GM23338 (cell line): ENCODE measurements around the gene P2RX4. TPM values are rescaled to one million over a fixed set of nuclear protein-coding genes. Genes with fewer than 3 reads are reported as not detected.

Experiments used
- ATAC-seq: fragments of 200-7000 bp; cut with Tn5 transposase; 3 replicates; pipeline ENCODE4 v1.9.1; 2020
- DNase-seq: peaks from one replicate; pipeline ENCODE4 v3.0.0-alpha.2; 2015; ENCODE audit warnings: low spot score
- H2AFZ ChIP-seq: fragments of 200-600 bp; sonication (generic); 2 replicates; pipeline ENCODE4 v1.8.0; 2016; ENCODE audit warnings: antibody characterized with exemption, mild to moderate bottlenecking, moderate library complexity
- H3F3A ChIP-seq: fragments of 200-600 bp; sonication (generic); replicated peaks from 2 replicates; pipeline ENCODE4 v1.8.0; 2017; ENCODE audit warnings: antibody characterized with exemption, mixed run types, low read depth
- H3K27ac ChIP-seq: fragments of 200-600 bp; sonication (generic); 2 replicates; pipeline ENCODE4 v1.6.1; 2016; ENCODE audit warnings: low read depth
- H3K27me3 ChIP-seq: fragments of 200-600 bp; sonication (generic); 2 replicates; pipeline ENCODE4 v1.8.0; 2016; ENCODE audit warnings: mild to moderate bottlenecking, mixed run types, moderate library complexity; ENCODE audit not compliant: insufficient read depth
- H3K36me3 ChIP-seq: fragments of 200-600 bp; sonication (generic); 2 replicates; pipeline ENCODE4 v1.8.0; 2016; ENCODE audit warnings: mild to moderate bottlenecking; ENCODE audit not compliant: insufficient read depth
- H3K4me1 ChIP-seq: fragments of 200-600 bp; sonication (generic); 2 replicates; pipeline ENCODE4 v1.8.0; 2016; ENCODE audit warnings: mild to moderate bottlenecking, moderate library complexity; ENCODE audit not compliant: insufficient read depth
- H3K4me2 ChIP-seq: fragments of 200-600 bp; sonication (generic); 2 replicates; pipeline ENCODE4 v1.7.1; 2017; ENCODE audit warnings: mixed run types
- H3K4me3 ChIP-seq: fragments of 200-600 bp; sonication (generic); 2 replicates; pipeline ENCODE4 v1.6.1; 2016; ENCODE audit warnings: mixed run types
- H3K79me2 ChIP-seq: fragments of 200-600 bp; sonication (generic); replicated peaks from 2 replicates; pipeline ENCODE4 v1.8.0; 2017; ENCODE audit warnings: mild to moderate bottlenecking; ENCODE audit not compliant: insufficient read depth
- H3K9me2 ChIP-seq: fragments of 200-600 bp; sonication (generic); 2 replicates; pipeline ENCODE4 v1.8.0; 2017; ENCODE audit not compliant: insufficient read depth
- H4K20me1 ChIP-seq: fragments of 200-600 bp; sonication (generic); replicated peaks from 2 replicates; pipeline ENCODE4 v1.8.0; 2017; ENCODE audit warnings: mild to moderate bottlenecking; ENCODE audit not compliant: insufficient read depth
- H3K27ac Mint-ChIP-seq: 2 replicates; pipeline ENCODE4 v1.8.0; 2020; ENCODE audit warnings: inconsistent platforms, mild to moderate bottlenecking, moderate library complexity, mixed read lengths
- H3K27me3 Mint-ChIP-seq: 3 replicates; pipeline ENCODE4 v1.8.0; 2022; ENCODE audit warnings: low read depth, mild to moderate bottlenecking, moderate library complexity, mixed read lengths, inconsistent platforms; ENCODE audit not compliant: insufficient read depth, poor library complexity
- H3K36me3 Mint-ChIP-seq: 3 replicates; pipeline ENCODE4 v1.8.0; 2021; ENCODE audit warnings: low read depth, mild to moderate bottlenecking, inconsistent platforms, moderate library complexity, mixed read lengths
- H3K4me1 Mint-ChIP-seq: 3 replicates; pipeline ENCODE4 v1.8.0; 2020; ENCODE audit warnings: mild to moderate bottlenecking, inconsistent platforms, mixed read lengths
- H3K4me3 Mint-ChIP-seq: 3 replicates; pipeline ENCODE4 v1.8.0; 2021; ENCODE audit warnings: moderate library complexity, mild to moderate bottlenecking, inconsistent platforms, mixed read lengths
- H3K9me3 Mint-ChIP-seq: 3 replicates; pipeline ENCODE4 v1.8.0; 2020; ENCODE audit warnings: moderate library complexity, mild to moderate bottlenecking, inconsistent platforms, mixed read lengths
- ETS1 ChIP-seq: IDR thresholded peaks from 2 replicates; pipeline ENCODE4 v1.6.1; 2016; ENCODE audit warnings: antibody characterized with exemption
- EZH2 ChIP-seq: fragments of 200-600 bp; sonication (generic); IDR thresholded peaks from one replicate; pipeline ENCODE4 v1.8.0; 2017; ENCODE audit warnings: antibody characterized with exemption, mild to moderate bottlenecking, low read depth; ENCODE audit not compliant: unreplicated experiment
- STAT1 ChIP-seq: IDR thresholded peaks from one replicate; pipeline ENCODE4 v1.6.1; 2016; ENCODE audit warnings: antibody characterized with exemption; ENCODE audit not compliant: unreplicated experiment
- ZNF462 ChIP-seq: fragments of 250-450 bp; sonication (Bioruptor Pico); IDR thresholded peaks from 2 replicates; pipeline ENCODE4 v1.5.0; 2020; ENCODE audit warnings: mild to moderate bottlenecking, moderate library complexity
- polyA plus RNA-seq: library from polyadenylated mRNA; unstranded; fragments of >200 nt; fragmentation: Nextera tagmentation; extraction: Ambion mirVana; gene quantifications from 2 replicates; pipeline ENCODE4 v1.2.1, GENCODE V29; 2016
- total RNA-seq: library from RNA; depleted of rRNA; stranded (reverse); fragments of >200 nt; shearing (Covaris generic); gene quantifications from 2 replicates; pipeline ENCODE4 v1.2.3, GENCODE V29; 2014

Gene P2RX4
- total and polyA plus RNA-seq, 2 experiments from 2014 or later = 5.6 to 18.9 TPM

- TF ChIP-seq ZNF462 (CRISPR knock-in tag) (no peak), EZH2 (no peak), ETS1 (no peak)
These were observed 50.2 kb downstream of the P2RX4 start (continued) for GRCh38 chr12:121260091-121260490.

- Mint-ChIP-seq H3K27me3 (peaks cover 4% of the 10 kb centered on the region), H3K4me1 (no peaks in the 10 kb centered on the region), H3K27ac (no peak overlapping the region), H3K4me3 (no peak overlapping the region), H3K36me3 (peaks cover 32% of the 10 kb centered on the region), H3K9me3 (no peaks in the 10 kb centered on the region)
- Histone ChIP-seq H3K9me2 (no peaks in the 10 kb centered on the region), H3K79me2 (no peaks in the 10 kb centered on the region), H3K36me3 (no peaks in the 10 kb centered on the region; the same call in 1 of the 2 replicates), H4K20me1 (no peaks in the 10 kb centered on the region), H3K27ac (no peak overlapping the region), H3K27me3 (no peaks in the 10 kb centered on the region), H3F3A (no peaks in the 10 kb centered on the region), H3K4me3 (no peak overlapping the region), H3K4me1 (no peaks in the 10 kb centered on the region), H3K4me2 (no peak overlapping the region), H2AFZ (no peak overlapping the region)
- DNase-seq (no peak), ATAC-seq (no peak)
- no peak for TF ChIP-seq STAT1
- no peak for TF ChIP-seq EZH2
These were observed 51.5 kb downstream of the P2RX4 start for GRCh38 chr12:121261398-121261797.
